ENCODE data around the gene HS3ST2.

The HS3ST2 gene

DNA sequence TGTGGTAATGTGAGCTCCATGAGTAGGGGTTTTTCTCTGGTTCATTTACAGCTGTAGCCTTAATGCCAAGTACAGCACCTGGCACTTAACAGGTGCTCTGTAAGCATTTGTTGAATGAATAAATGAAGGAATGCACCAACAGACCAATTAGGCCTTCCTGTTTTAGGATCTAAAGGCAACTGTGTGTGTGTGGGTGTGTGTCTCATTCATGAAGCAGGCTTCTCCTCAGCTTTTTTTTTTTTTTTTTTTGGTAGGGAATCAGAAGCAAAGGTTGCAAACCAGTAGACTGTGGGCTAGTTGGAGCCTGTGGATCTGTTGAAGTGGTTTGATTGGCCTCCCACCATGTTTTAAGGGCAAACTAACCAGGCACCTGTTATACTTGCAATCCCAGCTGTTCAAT is 48.1 kb downstream of the HS3ST2 start:
- Histone ChIP-seq H3K4me3 (ENCODE audit: low read length) (no peak overlapping the region), H3K27ac (ENCODE audit: low read depth, low read length) (no peak overlapping the region), H4K20me1 (ENCODE audit: control insufficient read depth, insufficient read depth, low read depth, low read length) (no peaks in the 10 kb centered on the region), H3K27me3 (ENCODE audit: control insufficient read depth, low read length) (0 out of 2 replicates have a peak, but pooled peaks cover 2% of the 10 kb centered on the region), H3K9me2 (replicated peaks; ENCODE audit: control insufficient read depth, low read length) (no peaks in the 10 kb centered on the region), H3F3A (ENCODE audit: control insufficient read depth, insufficient read depth) (no peaks in the 10 kb centered on the region), H3K36me3 (ENCODE audit: control insufficient read depth, low read length) (no peaks in the 10 kb centered on the region), H3K4me1 (ENCODE audit: control insufficient read depth, low read length) (no peaks in the 10 kb centered on the region), H3K79me2 (ENCODE audit: control insufficient read depth, low read length) (no peaks in the 10 kb centered on the region), H3K9me3 (ENCODE audit: control insufficient read depth, insufficient read depth, low read length) (no peaks in the 10 kb centered on the region), H3K4me2 (ENCODE audit: low read length) (no peak overlapping the region)
- TF ChIP-seq, protein P1, sequence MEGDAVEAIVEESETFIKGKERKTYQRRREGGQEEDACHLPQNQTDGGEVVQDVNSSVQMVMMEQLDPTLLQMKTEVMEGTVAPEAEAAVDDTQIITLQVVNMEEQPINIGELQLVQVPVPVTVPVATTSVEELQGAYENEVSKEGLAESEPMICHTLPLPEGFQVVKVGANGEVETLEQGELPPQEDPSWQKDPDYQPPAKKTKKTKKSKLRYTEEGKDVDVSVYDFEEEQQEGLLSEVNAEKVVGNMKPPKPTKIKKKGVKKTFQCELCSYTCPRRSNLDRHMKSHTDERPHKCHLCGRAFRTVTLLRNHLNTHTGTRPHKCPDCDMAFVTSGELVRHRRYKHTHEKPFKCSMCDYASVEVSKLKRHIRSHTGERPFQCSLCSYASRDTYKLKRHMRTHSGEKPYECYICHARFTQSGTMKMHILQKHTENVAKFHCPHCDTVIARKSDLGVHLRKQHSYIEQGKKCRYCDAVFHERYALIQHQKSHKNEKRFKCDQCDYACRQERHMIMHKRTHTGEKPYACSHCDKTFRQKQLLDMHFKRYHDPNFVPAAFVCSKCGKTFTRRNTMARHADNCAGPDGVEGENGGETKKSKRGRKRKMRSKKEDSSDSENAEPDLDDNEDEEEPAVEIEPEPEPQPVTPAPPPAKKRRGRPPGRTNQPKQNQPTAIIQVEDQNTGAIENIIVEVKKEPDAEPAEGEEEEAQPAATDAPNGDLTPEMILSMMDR (IDR thresholded peaks at IDR 0.05; ENCODE audit: low read depth, low read length, poor library complexity, severe bottlenecking), result no peak
- TF ChIP-seq EZH2phosphoT487 (IDR thresholded peaks at IDR 0.05; ENCODE audit: borderline replicate concordance, low read length), result no peak

DNA sequence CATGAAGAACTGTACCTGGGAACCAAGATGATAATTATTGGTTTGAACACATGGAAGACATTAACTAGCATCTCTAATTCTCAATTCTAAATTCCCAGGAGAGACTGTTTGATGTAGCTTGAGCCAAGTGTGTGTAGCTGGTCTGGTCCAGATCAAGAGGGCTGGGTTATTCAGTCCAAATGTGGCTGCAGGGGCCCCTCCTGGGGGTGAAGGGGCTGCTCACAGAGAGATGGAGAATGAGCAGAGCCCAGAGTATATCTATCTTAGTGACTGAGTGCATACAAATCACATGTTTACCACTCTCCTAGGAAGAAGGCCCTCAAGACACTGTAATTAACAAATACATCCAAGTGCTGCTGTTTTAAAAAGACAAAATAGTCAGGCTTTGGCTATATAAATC is 50.4 kb downstream of the HS3ST2 start:
- Histone ChIP-seq H3F3A (ENCODE audit: control insufficient read depth, insufficient read depth) (no peaks in the 10 kb centered on the region), H3K27ac (ENCODE audit: low read depth, low read length) (no peak overlapping the region), H3K79me2 (ENCODE audit: control insufficient read depth, low read length) (no peaks in the 10 kb centered on the region), H3K27me3 (ENCODE audit: control insufficient read depth, low read length) (peaks cover 2% of the 10 kb centered on the region; the same call in 1 of the 2 replicates), H3K4me3 (ENCODE audit: low read length) (no peak overlapping the region), H3K4me2 (ENCODE audit: low read length) (no peak overlapping the region), H4K20me1 (ENCODE audit: control insufficient read depth, insufficient read depth, low read depth, low read length) (no peaks in the 10 kb centered on the region), H3K36me3 (ENCODE audit: control insufficient read depth, low read length) (no peaks in the 10 kb centered on the region), H3K4me1 (ENCODE audit: control insufficient read depth, low read length) (no peaks in the 10 kb centered on the region), H3K9me3 (ENCODE audit: control insufficient read depth, insufficient read depth, low read length) (no peaks in the 10 kb centered on the region), H3K9me2 (replicated peaks; ENCODE audit: control insufficient read depth, low read length) (no peaks in the 10 kb centered on the region)
- no peak for TF ChIP-seq EZH2phosphoT487 (IDR thresholded peaks at IDR 0.05; ENCODE audit: borderline replicate concordance, low read length)
- TF ChIP-seq, protein P1 (IDR thresholded peaks at IDR 0.05; ENCODE audit: low read depth, low read length, poor library complexity, severe bottlenecking), result no peak

DNA sequence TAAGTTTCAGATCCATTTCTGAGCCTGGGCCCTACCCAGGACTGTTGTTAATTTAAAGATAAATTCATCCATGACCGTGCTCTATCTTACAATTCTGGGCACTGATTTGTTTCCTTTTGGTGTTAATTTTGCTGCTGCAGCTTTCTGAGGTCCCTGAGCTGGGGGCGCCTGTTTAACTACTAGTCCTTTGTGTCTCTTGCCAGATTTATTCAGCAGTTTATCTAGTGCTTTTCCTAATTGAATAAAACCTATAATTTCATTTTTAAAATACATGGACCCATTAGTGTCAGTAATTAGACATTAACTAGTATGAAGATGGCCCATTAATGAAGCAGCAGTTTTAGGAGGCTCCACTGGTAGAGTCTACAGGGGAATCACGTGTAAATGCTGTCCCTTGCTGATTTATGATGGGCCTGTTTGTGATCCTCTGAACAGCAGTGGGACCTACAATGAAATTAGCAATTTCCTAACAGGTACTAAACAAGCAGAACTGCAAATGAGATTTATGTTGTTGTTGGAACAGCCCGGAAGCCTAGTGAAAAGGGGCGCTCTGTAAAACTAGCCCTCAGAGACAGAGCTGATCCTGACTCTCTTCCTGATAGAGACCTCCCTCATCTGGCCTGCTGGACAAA is 54.7 kb downstream of the HS3ST2 start:
- Histone ChIP-seq H3K27me3 (ENCODE audit: control insufficient read depth, low read length) (peaks cover 12% of the 10 kb centered on the region), H3K4me2 (ENCODE audit: low read length) (no peak overlapping the region), H4K20me1 (ENCODE audit: control insufficient read depth, insufficient read depth, low read depth, low read length) (no peaks in the 10 kb centered on the region), H3K79me2 (ENCODE audit: control insufficient read depth, low read length) (no peaks in the 10 kb centered on the region), H3K27ac (ENCODE audit: low read depth, low read length) (no peak overlapping the region), H3K4me1 (ENCODE audit: control insufficient read depth, low read length) (no peaks in the 10 kb centered on the region), H3K9me3 (ENCODE audit: control insufficient read depth, insufficient read depth, low read length) (no peaks in the 10 kb centered on the region), H3K9me2 (replicated peaks; ENCODE audit: control insufficient read depth, low read length) (no peaks in the 10 kb centered on the region), H3K36me3 (ENCODE audit: control insufficient read depth, low read length) (no peaks in the 10 kb centered on the region), H3F3A (ENCODE audit: control insufficient read depth, insufficient read depth) (no peaks in the 10 kb centered on the region), H3K4me3 (ENCODE audit: low read length) (no peak overlapping the region)
- TF ChIP-seq, protein P1 (IDR thresholded peaks at IDR 0.05; ENCODE audit: low read depth, low read length, poor library complexity, severe bottlenecking), result no peak
- TF ChIP-seq EZH2phosphoT487 (IDR thresholded peaks at IDR 0.05; ENCODE audit: borderline replicate concordance, low read length), result no peak
